Posterior cingulate gyrus (tissue), 11 donors: Measurements from ENCODE around the gene ZMAT5.

Experiments used
- DNase-seq, 10 donors: peaks; one replicate each; pipeline versions ENCODE4 v3.0.0 to v3.0.0-alpha.2; 2020 to 2021; ENCODE audit warnings: mixed read lengths in 3 of 10
- intact Hi-C: fragments of 100-400 bp; cut with DNase I; formaldehyde crosslinking; loops from one replicate; pipeline ENCODE4 v1.15.1; 2023

The ZMAT5 gene

GRCh38 chr22:29697853-29698598, 68.8 kb downstream of the ZMAT5 start:
- no peak for DNase-seq
- intact Hi-C loops: loop anchor here (10.0 kb wide), 1 partner anchor 307 kb away; no protein-coding TSS in a partner anchor

- intact Hi-C loops: loop anchor here (10.0 kb wide), 1 partner anchor 309 kb away; no protein-coding TSS in a partner anchor
- DNase-seq: peak in 9 of 10 donors; percentile 58 to 96 (median 71)
Measured at GRCh38 chr22:29695129-29695926, 71.5 kb downstream of the ZMAT5 start.

- intact Hi-C loops: loop anchor here (5.0 to 10.0 kb wide), 2 partner anchors 74 to 311 kb away; partner anchors contain the start of genes UQCR10 and ZMAT5
- peak in 1 of 10 donors; percentile 73 for DNase-seq
Measured at GRCh38 chr22:29693671-29694070, 73.1 kb downstream of the ZMAT5 start.

- intact Hi-C loops: loop anchor here (5.0 to 10.0 kb wide), 2 partner anchors 74 to 312 kb away; partner anchors contain the start of genes UQCR10 and ZMAT5
- DNase-seq: peak in 1 of 10 donors; percentile 64
Measured at GRCh38 chr22:29693161-29693560, 73.6 kb downstream of the ZMAT5 start.

- DNase-seq: no peak
- intact Hi-C loops: loop anchor here (5.0 to 10.0 kb wide), 2 partner anchors 75 to 313 kb away; partner anchors contain the start of genes UQCR10 and ZMAT5
Measured at GRCh38 chr22:29692327-29692640, 74.5 kb downstream of the ZMAT5 start.

DNA sequence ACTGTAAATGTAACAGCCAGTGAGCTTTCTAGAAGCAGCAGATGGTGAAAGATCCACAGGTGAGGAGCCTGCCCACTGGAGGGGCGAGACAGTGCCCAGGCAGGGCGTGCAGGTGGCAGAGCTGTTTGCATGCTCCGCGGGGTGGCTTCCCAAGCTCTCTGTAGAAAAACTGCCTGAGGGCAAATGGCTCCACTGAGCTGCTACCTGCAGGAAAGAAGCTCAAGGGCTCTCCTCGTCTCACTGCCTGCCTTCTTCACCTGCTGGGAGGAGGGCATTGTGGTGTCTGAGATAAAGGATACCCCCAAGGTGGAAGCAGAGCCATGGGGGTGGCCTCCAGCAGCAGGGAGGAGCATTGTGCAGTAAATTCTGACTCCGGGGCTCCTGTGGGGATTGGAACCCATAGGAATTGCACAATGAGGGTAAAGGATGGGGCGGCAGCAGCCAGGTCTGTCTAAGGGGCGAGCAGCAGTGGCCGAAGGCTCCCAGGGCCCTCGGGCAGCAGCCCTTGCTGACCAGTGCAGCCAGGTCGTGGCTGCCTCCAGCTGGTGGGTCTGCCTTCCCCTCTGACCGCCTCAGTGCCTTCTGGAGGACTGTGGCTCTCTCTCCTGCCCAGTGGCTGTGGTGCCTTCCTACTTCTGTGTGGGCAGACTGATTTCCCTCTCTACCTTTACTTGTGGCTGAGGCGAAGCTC, 75.0 kb downstream of the ZMAT5 start:
- intact Hi-C loops: loop anchor here (2.0 to 10.0 kb wide), 3 partner anchors 76 to 397 kb away; partner anchors contain the start of genes UQCR10 and ZMAT5
- peak in 1 of 10 donors; percentile 82 for DNase-seq

GRCh38 chr22:29690476-29690875, 76.3 kb downstream of the ZMAT5 start:
- no peak for DNase-seq
- intact Hi-C loops: loop anchor here (2.0 to 10.0 kb wide), 3 partner anchors 77 to 398 kb away; partner anchors contain the start of genes UQCR10 and ZMAT5

DNA sequence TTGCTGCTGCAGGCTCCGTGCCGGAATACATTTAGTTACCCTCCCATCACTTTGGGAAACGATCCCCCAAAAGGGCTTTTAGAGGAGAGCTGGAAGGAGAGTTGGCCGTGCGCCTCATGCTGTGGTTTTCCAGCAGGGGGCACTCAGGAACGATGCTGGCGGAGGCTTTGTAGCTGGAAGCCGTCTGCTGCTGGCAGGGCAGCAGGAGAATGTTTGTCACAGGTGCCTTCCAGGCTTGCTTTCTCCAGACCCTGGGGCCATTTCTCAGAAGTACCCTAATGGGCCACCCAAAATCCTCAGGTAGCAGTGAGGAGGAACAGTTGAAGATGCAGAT, 77.0 kb downstream of the ZMAT5 start:
- DNase-seq: peak; percentile 74 to 97 (median 84)
- intact Hi-C loops: loop anchor here (2.0 to 10.0 kb wide), 3 partner anchors 77 to 399 kb away; partner anchors contain the start of genes UQCR10 and ZMAT5

- no peak for DNase-seq
- intact Hi-C loops: no loop called here
Measured at GRCh38 chr22:29689206-29689879, 77.5 kb downstream of the ZMAT5 start.

GRCh38 chr22:29684244-29684643, 82.6 kb downstream of the ZMAT5 start:
- peak in 2 of 10 donors; percentile 12 to 62 for DNase-seq
- intact Hi-C loops: no loop called here

DNA sequence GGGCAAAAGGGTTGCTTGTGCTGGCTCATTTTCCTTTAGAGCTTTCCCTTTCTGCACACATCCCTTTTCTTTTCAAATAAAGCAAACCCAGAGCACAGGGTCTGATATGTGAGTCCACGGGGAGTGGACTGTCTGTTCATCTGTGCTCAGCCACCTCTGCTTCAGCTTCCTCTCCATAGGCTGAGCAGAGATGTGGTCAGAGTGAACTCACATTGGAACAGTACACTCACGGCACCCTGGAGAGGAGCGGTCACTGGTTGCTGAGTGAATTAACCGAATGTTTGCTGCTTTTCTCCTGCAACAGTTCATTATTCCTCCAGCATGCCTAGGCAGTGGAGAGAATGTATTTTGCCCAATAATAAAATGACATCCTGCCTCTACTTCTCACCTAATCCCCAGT, 83.3 kb downstream of the ZMAT5 start:
- DNase-seq: peak in 1 of 10 donors; percentile 16
- intact Hi-C loops: no loop called here
